IMR-90 (cell line): ENCODE measurements around the gene NAGS. TPM values are rescaled to one million over a fixed set of nuclear protein-coding genes. Genes with fewer than 3 reads are reported as not detected.

Experiments
- ATAC-seq: fragments of 200-7000 bp; cut with Tn5 transposase; 2 replicates; pipeline ENCODE4 v1.9.1; 2020; ENCODE audit warnings: low read depth, mild to moderate bottlenecking, moderate library complexity
- BruUV-seq: library from RNA; stranded (reverse); fragments of 400-500 nt; replicated peaks from 2 replicates; lab custom pipeline; 2021; lab: Mats Ljungman, UMichigan
- CTCF ChIA-PET: fragments of 300-600 bp; formaldehyde crosslinking; extraction: SDS; loops from one replicate; lab custom pipeline; 2021; ENCODE audit warnings: antibody characterized with exemption; lab: Yijun Ruan, JAX
- POLR2A ChIA-PET: fragments of 300-600 bp; sonication (Branson Sonifier 250); formaldehyde crosslinking; loops from one replicate; lab custom pipeline; 2022; ENCODE audit warnings: antibody characterized with exemption; ENCODE audit not compliant: unreplicated experiment; lab: Charles Lee
- DNase-seq: peaks from one replicate; pipeline ENCODE4 v3.0.0; 2013
- H2AFZ ChIP-seq: replicated peaks from 2 replicates; pipeline ENCODE3; 2013; ENCODE audit warnings: low read length, mild to moderate bottlenecking; ENCODE audit not compliant: poor library complexity
- H2AK5ac ChIP-seq: 2 replicates; pipeline ENCODE4 v1.6.1; 2013; ENCODE audit warnings: low read depth, low read length, inconsistent platforms
- H2AK9ac ChIP-seq: replicated peaks from 2 replicates; pipeline ENCODE3; 2013; ENCODE audit warnings: mild to moderate bottlenecking, low read depth, low read length, moderate library complexity; ENCODE audit not compliant: poor library complexity
- H2BK120ac ChIP-seq: 2 replicates; pipeline ENCODE4 v1.6.1; 2013; ENCODE audit warnings: low read depth, low read length, inconsistent platforms
- H2BK15ac ChIP-seq: 3 replicates; pipeline ENCODE4 v1.6.1; 2013; ENCODE audit warnings: low read depth, low read length, inconsistent platforms
- H2BK20ac ChIP-seq: 2 replicates; pipeline ENCODE4 v1.6.1; 2013; ENCODE audit warnings: low read depth, mild to moderate bottlenecking, inconsistent platforms, low read length, moderate library complexity
- H2BK5ac ChIP-seq: 2 replicates; pipeline ENCODE4 v1.6.1; 2013; ENCODE audit warnings: mild to moderate bottlenecking, low read depth, low read length, inconsistent platforms; ENCODE audit not compliant: poor library complexity, severe bottlenecking
- H3K14ac ChIP-seq: replicated peaks from 2 replicates; pipeline ENCODE4 v1.6.1; 2013; ENCODE audit warnings: low read depth, low read length, inconsistent platforms
- H3K18ac ChIP-seq: 2 replicates; pipeline ENCODE4 v1.6.1; 2013; ENCODE audit warnings: low read depth, low read length, control low read depth
- H3K23ac ChIP-seq: 2 replicates; pipeline ENCODE4 v1.6.1; 2013; ENCODE audit warnings: low read depth, low read length, inconsistent platforms
- H3K27ac ChIP-seq: 2 replicates; pipeline ENCODE4 v1.5.1; 2013; ENCODE audit warnings: mild to moderate bottlenecking, control low read depth, low read length; ENCODE audit not compliant: insufficient read depth
- H3K27me3 ChIP-seq: 2 replicates; pipeline ENCODE4 v1.6.1; 2013; ENCODE audit warnings: low read length; ENCODE audit not compliant: control insufficient read depth, insufficient read depth
- H3K36me3 ChIP-seq: 2 replicates; pipeline ENCODE4 v1.6.1; 2013; ENCODE audit warnings: low read length, mixed read lengths; ENCODE audit not compliant: control insufficient read depth, insufficient read depth
- H3K4ac ChIP-seq: 2 replicates; pipeline ENCODE4 v1.6.1; 2013; ENCODE audit warnings: low read depth, low read length, inconsistent platforms
- H3K4me1 ChIP-seq: 2 replicates; pipeline ENCODE4 v1.6.1; 2013; ENCODE audit warnings: low read length, mixed read lengths; ENCODE audit not compliant: control insufficient read depth, insufficient read depth
- H3K4me2 ChIP-seq: 2 replicates; pipeline ENCODE4 v1.6.1; 2013; ENCODE audit warnings: low read depth, mild to moderate bottlenecking, control low read depth, low read length, moderate library complexity
- H3K4me3 ChIP-seq: 2 replicates; pipeline ENCODE4 v1.5.1; 2013; ENCODE audit warnings: low read depth, mild to moderate bottlenecking, control low read depth, low read length, moderate library complexity; ENCODE audit not compliant: insufficient read depth
- H3K56ac ChIP-seq: 2 replicates; pipeline ENCODE4 v1.6.1; 2013; ENCODE audit warnings: low read length, inconsistent platforms; ENCODE audit not compliant: insufficient read depth; ENCODE audit errors: extremely low read depth
- H3K79me1 ChIP-seq, 2 experiments: 2 replicates each; pipeline ENCODE4 v1.6.1; 2013; ENCODE audit warnings: low read length in 2 of 2, inconsistent platforms in 1 of 2, low read depth in 1 of 2
- H3K9ac ChIP-seq: 2 replicates; pipeline ENCODE4 v1.6.1; 2013; ENCODE audit warnings: low read depth, low read length, control low read depth
- H3K9me1 ChIP-seq: 2 replicates; pipeline ENCODE4 v1.6.1; 2013; ENCODE audit warnings: low read length, inconsistent platforms; ENCODE audit not compliant: insufficient read depth
- H3K9me3 ChIP-seq: 2 replicates; pipeline ENCODE4 v1.6.1; 2013; ENCODE audit warnings: low read length; ENCODE audit not compliant: control insufficient read depth, insufficient read depth
- H4K20me1 ChIP-seq: 2 replicates; pipeline ENCODE4 v1.6.1; 2013; ENCODE audit warnings: low read length, inconsistent platforms; ENCODE audit not compliant: insufficient read depth
- H4K5ac ChIP-seq: 2 replicates; pipeline ENCODE4 v1.6.1; 2013; ENCODE audit warnings: mild to moderate bottlenecking, low read depth, low read length, control low read depth
- H4K8ac ChIP-seq, 2 experiments: 2 replicates each; pipeline ENCODE4 v1.6.1; 2013; ENCODE audit warnings: low read depth in 2 of 2, low read length in 2 of 2, control low read depth in 1 of 2, inconsistent platforms in 1 of 2
- H4K91ac ChIP-seq: 2 replicates; pipeline ENCODE4 v1.6.1; 2013; ENCODE audit warnings: low read depth, low read length, inconsistent platforms; ENCODE audit not compliant: insufficient read depth
- BHLHE40 ChIP-seq: fragments of 150-350 bp; IDR thresholded peaks from 2 replicates; pipeline ENCODE4 v1.6.1; 2016; ENCODE audit warnings: mild to moderate bottlenecking, low read depth, low read length
- CHD1 ChIP-seq: IDR thresholded peaks from 2 replicates; pipeline ENCODE4 v1.6.1; 2012; ENCODE audit warnings: low read depth, low read length, improper control_type of control experiment
- ELK1 ChIP-seq: fragments of 150-350 bp; IDR thresholded peaks from 2 replicates; pipeline ENCODE4 v1.6.1; 2016; ENCODE audit warnings: low read depth, mild to moderate bottlenecking, low read length, moderate library complexity, borderline replicate concordance
- FOS ChIP-seq: fragments of 150-350 bp; IDR thresholded peaks from 2 replicates; pipeline ENCODE4 v1.6.1; 2016; ENCODE audit warnings: low read depth, low read length
- MAFK ChIP-seq: IDR thresholded peaks from 2 replicates; pipeline ENCODE4 v1.6.1; 2012; ENCODE audit warnings: low read depth, low read length, improper control_type of control experiment
- MAZ ChIP-seq: IDR thresholded peaks from 2 replicates; pipeline ENCODE4 v1.6.1; 2012; ENCODE audit warnings: low read depth, mild to moderate bottlenecking, low read length, improper control_type of control experiment, moderate library complexity, borderline replicate concordance
- MXI1 ChIP-seq: IDR thresholded peaks from 2 replicates; pipeline ENCODE4 v1.6.1; 2012; ENCODE audit warnings: low read depth, mild to moderate bottlenecking, low read length, moderate library complexity, borderline replicate concordance
- NFE2L2 ChIP-seq: fragments of 150-350 bp; IDR thresholded peaks from 2 replicates; pipeline ENCODE4 v1.6.1; 2016; ENCODE audit warnings: low read depth, mild to moderate bottlenecking, low read length
- POLR2A ChIP-seq: IDR thresholded peaks from 2 replicates; pipeline ENCODE4 v1.6.1; 2012; ENCODE audit warnings: mild to moderate bottlenecking, low read depth, low read length
- RCOR1 ChIP-seq: IDR thresholded peaks from 2 replicates; pipeline ENCODE4 v1.6.1; 2012; ENCODE audit warnings: mild to moderate bottlenecking, low read length, improper control_type of control experiment; ENCODE audit not compliant: insufficient replicate concordance
- RFX5 ChIP-seq: IDR thresholded peaks from 2 replicates; pipeline ENCODE4 v1.8.0; 2012; ENCODE audit warnings: low read depth, mild to moderate bottlenecking, low read length, moderate library complexity
- USF2 ChIP-seq: fragments of 150-350 bp; IDR thresholded peaks from 2 replicates; pipeline ENCODE4 v1.6.1; 2017; ENCODE audit warnings: mild to moderate bottlenecking, antibody characterized with exemption, low read length, low read depth
- WGBS, 2 experiments: methylation state at CpG; one replicate each; pipeline versions ENCODE4 v1.1.5 to v1.1.7; 2013; ENCODE audit warnings: missing lambda C conversion rate in 2 of 2; ENCODE audit not compliant: insufficient read length in 1 of 2; ENCODE audit errors: extremely low coverage in 2 of 2; 5-methylcytosine and 5-hydroxymethylcytosine counted together
- dilution Hi-C: fragments of 300-500 bp; cut with HindIII; formaldehyde crosslinking; loops from one replicate; pipeline ENCODE4 v1.14.3; 2018; ENCODE audit warnings: low sequenced_read_pairs; ENCODE audit not compliant: unreplicated experiment
- in situ Hi-C: fragments of 300-500 bp; cut with MboI; formaldehyde crosslinking; loops from 3 replicates; pipeline ENCODE4 v1.14.3; 2019; ENCODE audit warnings: low sequenced_read_pairs, inconsistent platforms, mixed read lengths
- intact Hi-C: fragments of 100-400 bp; cut with micrococcal nuclease; formaldehyde crosslinking; loops from 2 replicates; pipeline ENCODE4 v1.10.0; 2022
- polyA plus RNA-seq, 3 experiments: library from polyadenylated mRNA; depleted of rRNA; stranded (reverse); fragments of >200 nt; gene quantifications; 2 replicates each; pipeline ENCODE4 v1.2.3, GENCODE V29; 2012; ENCODE audit warnings: low replicate concordance in 1 of 3
- total RNA-seq: library from RNA; depleted of rRNA; stranded (reverse); fragments of >200 nt; gene quantifications from 2 replicates; pipeline ENCODE4 v1.2.3, GENCODE V29; 2012

The NAGS gene
- total and polyA plus RNA-seq, 2 of the 4 experiments (the other 2 are of a cell fraction) = 0.54 to 0.99 TPM

GRCh38 chr17:44014133-44014436 lies 9.7 kb downstream of the NAGS start:
- 3% methylated on average over 11 of the region's 12 CpGs; no CpG with 5 or more reads in 1 of the 2 experiments for WGBS, 2 experiments
- dilution Hi-C loops (no loop called here), in situ Hi-C loops (no loop called here), intact Hi-C loops (no loop called here)
- Histone ChIP-seq H3K14ac (peak overlapping the region; percentile 98), H4K20me1 (no peaks in the 10 kb centered on the region), H3K4ac (peak overlapping the region; percentile 94), H3K9me3 (no peaks in the 10 kb centered on the region), H3K4me3 (peak overlapping the region; percentile 73), H3K79me1 (peaks cover 9 to 48% of the 10 kb centered on the region in 2 experiments), H2AK5ac (peak overlapping the region; percentile 92), H2BK20ac (no peak overlapping the region), H2BK15ac (no peak overlapping the region), H2BK5ac (no peak overlapping the region), H4K91ac (peak overlapping the region; percentile 70), H3K4me2 (peak overlapping the region; percentile 70), H3K23ac (peak overlapping the region; percentile 89), H2BK120ac (no peak overlapping the region), H3K36me3 (no peaks in the 10 kb centered on the region; the same call in 1 of the 2 replicates), H3K56ac (0 out of 2 replicates have a peak overlapping the region, but pooled peaks have one; percentile 72), H3K9ac (peak overlapping the region; percentile 90), H3K27ac (peak overlapping the region; percentile 80; the same call in 1 of the 2 replicates), H3K18ac (no peak overlapping the region), H2AFZ (peak overlapping the region; percentile 97), H2AK9ac (peak overlapping the region; percentile 99), H3K9me1 (peaks cover 8% of the 10 kb centered on the region), H4K8ac (peak overlapping the region; percentile 76 to 97; a peak in 3 of 4 replicates), H3K4me1 (peaks cover 13% of the 10 kb centered on the region; the same call in 1 of the 2 replicates), H4K5ac (no peak overlapping the region), H3K27me3 (no peaks in the 10 kb centered on the region)
- ATAC-seq = no peak; the same call in 1 of the 2 replicates
- DNase-seq = no peak
- ChIA-PET CTCF (no interaction called here), POLR2A (interaction anchor here (0.8 kb wide), 1 partner anchor 16 kb away, joined by 4 read pairs; no protein-coding TSS in a partner anchor)
- TF ChIP-seq RFX5 = no peak
- TF ChIP-seq ELK1 = no peak
- TF ChIP-seq MAZ = no peak
- no peak for TF ChIP-seq BHLHE40
- no peak for TF ChIP-seq FOS
- TF ChIP-seq CHD1 = no peak
- no peak for TF ChIP-seq NFE2L2
- no peak for TF ChIP-seq POLR2A
- TF ChIP-seq USF2 = no peak
- no peak for TF ChIP-seq MXI1
- TF ChIP-seq MAFK = no peak
- TF ChIP-seq RCOR1 = no peak
- BruUV-seq = no TSS peak
